Kidney (tissue), 14 donors: Measurements from ENCODE around the gene MAN1A2. TPM values are rescaled to one million over a fixed set of nuclear protein-coding genes. Genes with fewer than 3 reads are reported as not detected.

Source experiments
- DNase-seq, 5 donors: peaks; one replicate each; pipeline ENCODE4 v3.0.0-alpha.2; 2013 to 2020
- FAIRE-seq: peaks from 2 replicates; lab custom pipeline; 2012; peaks lifted over from hg19 to GRCh38; lab: Jason Lieb, UNC
- H3K27ac ChIP-seq, 2 donors: one replicate each; pipeline ENCODE4 v1.7.0; 2013; ENCODE audit warnings: low read depth in 2 of 2, low read length in 2 of 2, inconsistent platforms in 1 of 2
- H3K27me3 ChIP-seq: one replicate; pipeline ENCODE4 v1.7.1; 2013; ENCODE audit warnings: low read length, inconsistent platforms; ENCODE audit not compliant: control insufficient read depth, insufficient read depth
- H3K36me3 ChIP-seq, 3 donors: one replicate each; pipeline versions ENCODE4 v1.7.0 to v1.7.1; 2013; ENCODE audit warnings: low read length in 3 of 3, control low read depth in 1 of 3, inconsistent platforms in 1 of 3; ENCODE audit not compliant: insufficient read depth in 3 of 3, control insufficient read depth in 2 of 3
- H3K4me1 ChIP-seq, 3 donors: one replicate each; pipeline versions ENCODE4 v1.7.0 to v1.7.1; 2013; ENCODE audit warnings: low read length in 3 of 3, inconsistent platforms in 1 of 3, low read depth in 1 of 3; ENCODE audit not compliant: control insufficient read depth in 2 of 3, insufficient read depth in 2 of 3
- H3K4me3 ChIP-seq, 3 donors: one replicate each; pipeline versions ENCODE4 v1.7.0 to v1.8.1; 2013; ENCODE audit warnings: low read length in 3 of 3, control low read depth in 1 of 3, inconsistent platforms in 1 of 3
- H3K9ac ChIP-seq, 3 donors: one replicate each; pipeline versions ENCODE4 v1.7.0 to v1.7.1; 2013; ENCODE audit warnings: low read length in 3 of 3, control low read depth in 1 of 3, inconsistent platforms in 1 of 3
- H3K9me3 ChIP-seq, 3 donors: one replicate each; pipeline versions ENCODE4 v1.7.0 to v1.7.1; 2013; ENCODE audit warnings: low read length in 3 of 3, control low read depth in 1 of 3, inconsistent platforms in 1 of 3; ENCODE audit not compliant: control insufficient read depth in 2 of 3, insufficient read depth in 1 of 3
- intact Hi-C: fragments of 100-400 bp; cut with DNase I; formaldehyde crosslinking; loops from one replicate; pipeline ENCODE4 v1.11.1; 2022
- polyA plus RNA-seq: library from polyadenylated mRNA; stranded (reverse); fragments of 350-450 nt; fragmentation: Illumina TruSeq; extraction: RNeasy Lipid Tissue Mini Kit (QIAGEN cat#74804); gene quantifications from one replicate; pipeline ENCODE4 v1.2.3, GENCODE V29; 2014; ENCODE audit warnings: low read depth, low replicate concordance; ENCODE audit not compliant: insufficient read depth
- total RNA-seq: library from RNA; stranded (reverse); fragmentation: NEBNext Ultra II Directional; extraction: Animal tissue kit (Norgen Biotek cat#: 25700); gene quantifications from one replicate; pipeline ENCODE4 v1.2.1, GENCODE V29; 2021
- TF ChIP-seq, protein P1 (sequence below): IDR thresholded peaks from 3 replicates; pipeline ENCODE4 v1.5.1; 2012; ENCODE audit warnings: mild to moderate bottlenecking, moderate library complexity, borderline replicate concordance; ENCODE audit not compliant: insufficient read depth; ENCODE audit errors: extremely low read depth
- donor health status: control.
- donor health status: control.
- donor health status: control.
- donor health status: control.
- donor health status: control.
- donor health status: DM: yes; HTN: yes; CAD: no.
- donor health status: Normal renal cell carcinoma (clear cell type).

The MAN1A2 gene
- total and polyA plus RNA-seq, 2 donors from 2014 or later, result 8.0 to 54.4 TPM

DNA sequence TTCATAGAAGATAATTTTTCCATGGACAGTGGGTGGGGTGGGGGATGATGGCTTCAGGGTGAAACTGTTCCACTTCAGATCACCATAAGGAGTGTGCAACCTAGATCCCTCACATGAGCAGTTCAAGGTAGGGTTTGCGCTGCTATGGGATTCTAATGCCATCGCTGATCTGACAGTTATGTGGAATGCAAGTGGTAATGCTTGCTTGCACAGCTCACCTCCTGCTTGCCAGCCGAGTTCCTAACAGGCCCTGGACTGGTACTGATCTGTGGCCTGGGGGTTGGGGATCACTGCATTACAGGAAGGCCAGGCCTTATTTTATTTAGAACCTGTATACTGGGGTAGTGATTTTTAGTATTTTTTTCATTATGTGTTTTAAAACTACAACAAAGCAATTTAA is 22.0 kb downstream of the MAN1A2 start:
- H3K27ac ChIP-seq, result no peak overlapping the region
- TF ChIP-seq, protein P1, sequence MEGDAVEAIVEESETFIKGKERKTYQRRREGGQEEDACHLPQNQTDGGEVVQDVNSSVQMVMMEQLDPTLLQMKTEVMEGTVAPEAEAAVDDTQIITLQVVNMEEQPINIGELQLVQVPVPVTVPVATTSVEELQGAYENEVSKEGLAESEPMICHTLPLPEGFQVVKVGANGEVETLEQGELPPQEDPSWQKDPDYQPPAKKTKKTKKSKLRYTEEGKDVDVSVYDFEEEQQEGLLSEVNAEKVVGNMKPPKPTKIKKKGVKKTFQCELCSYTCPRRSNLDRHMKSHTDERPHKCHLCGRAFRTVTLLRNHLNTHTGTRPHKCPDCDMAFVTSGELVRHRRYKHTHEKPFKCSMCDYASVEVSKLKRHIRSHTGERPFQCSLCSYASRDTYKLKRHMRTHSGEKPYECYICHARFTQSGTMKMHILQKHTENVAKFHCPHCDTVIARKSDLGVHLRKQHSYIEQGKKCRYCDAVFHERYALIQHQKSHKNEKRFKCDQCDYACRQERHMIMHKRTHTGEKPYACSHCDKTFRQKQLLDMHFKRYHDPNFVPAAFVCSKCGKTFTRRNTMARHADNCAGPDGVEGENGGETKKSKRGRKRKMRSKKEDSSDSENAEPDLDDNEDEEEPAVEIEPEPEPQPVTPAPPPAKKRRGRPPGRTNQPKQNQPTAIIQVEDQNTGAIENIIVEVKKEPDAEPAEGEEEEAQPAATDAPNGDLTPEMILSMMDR, result no peak
- FAIRE-seq, result no peak
- peaks cover 0 to 17% (median 3%) of the 10 kb centered on the region in 3 donors for H3K4me1 ChIP-seq
- peaks cover 0 to 1% (median 0%) of the 10 kb centered on the region in 3 donors for H3K9me3 ChIP-seq
- no peak overlapping the region for H3K9ac ChIP-seq
- no peak overlapping the region for H3K4me3 ChIP-seq
- intact Hi-C loops, result no loop called here
- DNase-seq, result peak in 4 of 5 donors; percentile 30 to 52 (median 34)
- no peaks in the 10 kb centered on the region for H3K27me3 ChIP-seq
- no peaks in the 10 kb centered on the region for H3K36me3 ChIP-seq

DNA sequence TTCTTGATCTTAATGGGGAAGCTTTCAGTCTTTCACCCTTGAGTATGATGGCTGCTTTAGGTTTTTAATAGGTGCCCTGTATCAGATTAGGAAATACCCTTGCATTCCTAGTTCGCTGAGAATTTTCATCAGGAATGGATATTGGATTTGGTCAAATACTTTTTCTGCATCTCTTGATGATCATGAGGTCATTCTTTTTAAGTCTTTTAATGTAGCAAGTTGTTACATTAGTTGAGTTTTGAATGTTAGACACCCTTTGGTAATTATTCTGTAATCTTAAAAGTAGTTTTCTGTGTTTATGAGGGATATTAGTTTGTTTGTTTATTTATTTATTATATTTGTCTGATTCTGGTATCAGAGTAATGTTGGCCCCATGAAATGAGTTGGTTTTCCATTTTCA is 22.5 kb downstream of the MAN1A2 start:
- intact Hi-C loops, result no loop called here
- Histone ChIP-seq H3K4me3 (no peak overlapping the region), H3K9ac (no peak overlapping the region), H3K27me3 (no peaks in the 10 kb centered on the region), H3K9me3 (no peaks in the 10 kb centered on the region), H3K36me3 (no peaks in the 10 kb centered on the region), H3K27ac (no peak overlapping the region), H3K4me1 (peaks cover 0 to 17% (median 3%) of the 10 kb centered on the region in 3 donors)
- no peak for FAIRE-seq
- DNase-seq, result no peak
- TF ChIP-seq, protein P1, result no peak

DNA sequence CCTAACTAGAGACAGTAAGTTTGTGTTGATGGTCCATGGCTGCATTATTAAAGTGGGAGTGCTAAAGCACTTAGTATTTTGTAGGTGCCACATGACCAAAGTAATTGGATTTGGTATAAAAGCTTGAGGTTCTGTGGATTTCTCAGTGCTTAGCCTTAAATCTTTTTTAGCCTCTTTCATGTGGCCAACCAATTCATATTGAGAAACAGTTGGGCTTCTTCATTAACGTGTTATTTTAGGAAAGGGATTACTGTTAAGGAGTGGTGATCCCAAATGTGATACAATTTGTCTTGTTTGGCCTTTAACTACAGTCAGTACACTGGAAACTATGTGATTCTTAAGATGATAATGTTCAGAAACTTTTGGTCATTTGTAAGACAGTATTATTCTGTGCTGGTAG is 25.5 kb downstream of the MAN1A2 start:
- H3K9ac ChIP-seq, result no peak overlapping the region
- TF ChIP-seq, protein P1, result no peak
- no peaks in the 10 kb centered on the region for H3K36me3 ChIP-seq
- no peaks in the 10 kb centered on the region for H3K27me3 ChIP-seq
- no peak for FAIRE-seq
- peak in 1 of 5 donors; percentile 54 for DNase-seq
- H3K4me3 ChIP-seq, result no peak overlapping the region
- peaks cover 0 to 17% (median 0%) of the 10 kb centered on the region in 3 donors for H3K4me1 ChIP-seq
- H3K9me3 ChIP-seq, result no peaks in the 10 kb centered on the region
- H3K27ac ChIP-seq, result no peak overlapping the region
- intact Hi-C loops, result no loop called here

DNA sequence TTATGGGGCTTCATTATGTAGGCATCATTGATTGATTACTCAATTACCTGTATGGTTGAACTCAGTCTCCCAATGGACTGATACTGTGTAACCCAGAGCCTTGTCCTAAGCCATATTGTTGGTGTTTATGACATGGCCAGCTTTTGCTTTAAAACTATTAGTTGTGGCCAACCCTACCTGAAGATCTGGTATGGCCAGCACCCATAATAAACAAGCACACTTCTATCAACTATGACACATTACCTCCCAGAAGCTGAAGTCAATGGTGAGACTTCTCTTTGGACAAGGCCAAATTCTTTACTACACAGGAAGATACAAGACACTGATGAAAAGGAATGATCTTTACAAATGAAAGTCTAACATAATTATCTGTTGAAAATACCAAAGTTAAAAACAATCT is 28.8 kb downstream of the MAN1A2 start:
- H3K9me3 ChIP-seq, result no peaks in the 10 kb centered on the region
- H3K4me3 ChIP-seq, result no peak overlapping the region
- H3K36me3 ChIP-seq, result no peaks in the 10 kb centered on the region
- intact Hi-C loops, result no loop called here
- no peak overlapping the region for H3K9ac ChIP-seq
- peaks cover 0 to 7% (median 0%) of the 10 kb centered on the region in 3 donors for H3K4me1 ChIP-seq
- TF ChIP-seq, protein P1, result no peak
- H3K27ac ChIP-seq, result no peak overlapping the region
- FAIRE-seq (no peak), DNase-seq (no peak)
- H3K27me3 ChIP-seq, result no peaks in the 10 kb centered on the region
